Measurements from ENCODE around the gene NAA16. TPM values are rescaled to one million over a fixed set of nuclear protein-coding genes. Genes with fewer than 3 reads are reported as not detected.

NAA16 gene
- total RNA-seq, 1 donor from 2014 or later, result 10.0 TPM

DNA sequence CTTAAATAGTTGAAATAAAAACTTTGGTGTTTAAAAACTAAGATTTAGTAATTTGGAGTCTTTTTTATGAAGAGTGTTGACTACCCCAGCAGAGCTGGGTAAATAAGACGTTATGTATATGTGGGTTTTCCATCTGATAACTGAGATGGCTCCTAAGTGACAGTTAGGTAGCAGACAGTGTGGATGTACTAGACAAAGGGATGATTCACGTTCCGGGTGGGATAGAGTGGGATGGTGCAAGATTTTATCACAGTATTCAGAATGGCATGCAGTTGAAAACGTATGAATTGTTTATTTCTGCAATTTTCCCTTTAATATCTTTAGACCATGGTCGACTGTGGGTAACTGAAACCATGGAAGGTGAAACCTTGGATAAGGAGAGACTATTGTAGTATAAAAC, 50.4 kb downstream of the NAA16 start:
- no peak for DNase-seq

DNA sequence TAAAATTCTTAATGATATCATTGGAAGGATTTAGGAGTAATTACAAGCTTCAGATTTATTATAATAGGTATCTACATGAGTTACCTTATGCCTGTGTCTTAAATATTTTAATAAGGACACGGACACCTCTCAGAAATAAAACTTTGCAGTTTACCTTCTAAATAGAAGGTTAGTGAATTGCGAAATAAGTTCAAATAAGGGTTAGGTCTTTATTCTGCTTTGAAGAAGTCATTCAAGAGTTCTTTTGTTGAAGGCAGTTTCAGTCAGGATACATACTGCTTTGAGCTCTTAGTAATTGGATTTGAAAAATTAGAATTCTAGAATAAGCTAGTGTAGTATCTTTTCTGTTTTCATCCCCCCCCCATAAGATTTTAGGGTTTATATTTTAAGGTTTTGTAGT, 53.0 kb downstream of the NAA16 start:
- DNase-seq, result no peak

DNA sequence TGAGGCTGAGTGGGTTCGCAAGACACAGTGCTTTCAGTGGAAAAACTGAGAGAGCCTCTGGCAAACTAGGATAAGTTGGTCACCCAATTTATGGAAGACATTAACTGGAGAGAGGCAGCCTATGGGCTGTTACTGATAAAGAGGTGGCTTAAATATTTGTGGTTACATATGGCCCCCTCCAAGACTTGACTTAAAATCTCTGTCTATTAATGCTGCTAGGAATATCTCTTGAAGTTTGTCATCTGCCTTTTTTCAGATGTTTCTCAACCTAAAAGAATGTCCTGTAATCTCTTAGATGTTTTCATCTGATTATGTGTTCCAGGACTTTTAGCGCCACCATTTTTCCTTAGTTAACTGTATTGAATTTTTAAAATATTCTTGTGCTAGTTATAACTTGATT, 54.6 kb downstream of the NAA16 start:
- DNase-seq, result no peak

DNA sequence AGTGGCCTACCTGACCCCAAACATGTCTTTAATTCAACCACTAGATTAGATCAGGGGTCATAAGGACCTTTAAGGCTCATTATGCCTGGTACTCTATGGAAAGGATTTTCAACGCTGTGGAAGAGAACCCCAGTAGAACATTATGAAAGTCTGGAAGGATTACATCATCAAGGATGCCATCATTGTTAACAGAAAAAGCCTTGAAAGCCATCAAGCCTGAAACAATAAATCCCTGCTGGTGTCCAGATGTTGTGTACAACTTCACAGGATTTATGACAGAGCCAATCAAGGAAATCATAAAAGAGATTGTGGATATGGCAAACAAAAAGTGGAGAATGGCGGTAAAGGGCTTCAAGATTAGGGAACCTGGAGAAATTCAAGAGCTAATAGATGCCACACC, 59.7 kb downstream of the NAA16 start:
- DNase-seq, result peak; percentile 21

DNA sequence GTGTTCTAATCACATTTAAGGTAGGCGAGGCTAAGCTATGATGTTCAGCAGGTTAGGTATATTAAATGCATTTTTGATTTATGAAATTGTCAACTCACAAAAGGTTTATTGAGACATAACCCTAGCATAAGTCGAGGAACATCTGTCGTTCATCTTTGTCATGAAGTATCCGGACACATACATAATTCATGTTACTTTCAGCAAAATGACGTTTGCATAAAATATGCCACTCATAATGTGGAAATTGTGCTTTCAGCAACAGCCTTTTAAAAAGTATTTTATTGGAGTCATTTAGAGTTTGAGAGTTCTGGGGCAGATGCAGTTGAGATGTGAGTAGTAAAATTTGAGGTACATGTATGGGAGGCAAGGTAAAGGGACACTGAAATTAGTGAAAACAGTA, 66.4 kb downstream of the NAA16 start:
- no peak for DNase-seq

DNA sequence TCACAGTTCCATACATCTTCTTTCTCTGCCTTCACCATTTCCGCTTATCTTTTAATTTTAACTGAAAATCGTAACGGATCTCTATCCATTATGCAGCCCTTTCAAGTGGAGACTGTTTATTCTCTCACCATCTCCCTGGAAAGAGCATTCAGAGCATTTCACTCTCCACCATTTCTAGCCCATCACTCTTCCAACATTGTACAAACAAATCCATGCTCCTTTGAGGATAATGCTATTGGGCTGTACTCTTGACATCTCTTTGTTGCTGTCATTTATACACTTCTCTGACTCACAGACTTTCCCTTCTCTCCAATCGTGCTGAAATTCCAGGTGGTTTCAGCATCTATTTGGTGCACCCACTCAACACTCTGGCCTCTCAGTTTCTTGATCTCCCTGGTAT, 71.4 kb downstream of the NAA16 start:
- no peak for DNase-seq

DNA sequence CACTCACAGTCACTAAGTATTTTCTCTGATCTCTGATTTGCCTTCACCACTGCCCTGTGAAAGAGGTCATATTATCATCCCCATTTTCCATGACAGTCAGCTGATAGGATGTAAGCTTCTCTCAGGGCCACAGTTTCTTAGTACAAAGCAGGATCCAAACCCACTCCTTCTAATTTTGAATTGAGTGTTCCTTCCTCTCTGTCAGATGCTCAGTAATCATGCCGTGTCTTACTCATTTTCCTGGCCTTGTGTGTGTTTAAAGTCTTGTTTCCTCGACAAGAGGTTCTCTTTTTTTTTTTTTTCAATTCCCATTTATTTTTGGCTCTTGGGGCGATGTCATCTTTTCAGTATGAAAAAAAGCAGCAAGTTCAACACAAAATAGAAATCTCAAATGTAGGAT, 72.3 kb downstream of the NAA16 start:
- peak; percentile 72 for DNase-seq

DNA sequence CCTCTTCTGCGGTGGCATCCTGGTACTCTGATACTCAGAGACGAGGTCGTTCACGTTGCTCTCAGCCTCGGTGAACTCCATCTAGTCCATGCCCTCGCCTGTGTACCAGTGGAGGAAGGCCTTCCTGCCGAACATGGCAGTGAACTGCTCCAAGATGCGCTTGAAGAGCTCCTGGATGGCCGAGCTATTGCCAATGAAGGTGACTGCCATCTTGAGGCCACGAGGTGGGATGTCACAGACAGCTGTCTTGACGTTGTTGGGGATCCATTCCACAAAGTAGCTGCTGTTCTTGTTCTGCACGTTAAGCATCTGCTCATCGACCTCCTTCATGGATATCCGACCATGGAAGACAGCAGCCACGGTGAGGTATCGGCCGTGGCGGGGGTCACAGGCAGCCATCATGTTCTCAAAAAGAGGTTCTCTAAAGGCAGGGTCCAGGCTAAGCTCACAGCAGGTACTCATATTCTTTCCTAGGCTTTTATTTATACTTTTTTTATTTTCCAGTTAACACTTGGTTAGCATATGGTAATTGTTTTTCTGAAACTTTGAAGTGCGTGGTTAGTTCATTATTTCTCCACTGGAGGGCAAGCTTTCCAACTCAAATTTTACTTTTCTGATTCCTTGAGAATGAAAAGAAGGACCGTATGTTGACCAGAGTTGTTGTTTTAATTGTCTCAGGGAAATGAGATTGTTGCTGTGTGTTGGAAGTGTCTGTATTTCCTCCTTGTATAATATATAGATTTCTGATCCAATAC, 73.9 kb downstream of the NAA16 start:
- peak; percentile 55 for DNase-seq

DNA sequence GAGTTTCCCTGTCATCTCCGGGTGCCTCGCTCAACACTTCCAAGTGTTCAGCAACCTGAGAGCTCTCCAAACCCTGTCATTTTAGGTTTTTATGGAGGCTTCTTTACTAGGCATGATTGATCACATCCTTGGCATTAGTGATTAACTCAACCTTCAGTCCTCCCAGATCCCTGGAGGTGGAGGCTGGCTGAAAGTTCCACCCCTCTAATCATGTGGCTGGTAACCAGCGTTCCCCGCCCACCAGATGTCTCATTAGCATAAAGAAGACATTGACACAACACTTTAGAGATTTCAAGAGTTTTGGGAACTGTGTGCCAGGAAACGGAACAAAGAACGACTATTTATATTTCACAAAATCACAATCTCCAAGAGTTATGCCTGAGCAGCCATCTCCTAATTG, 75.1 kb downstream of the NAA16 start:
- no peak for DNase-seq

DNA sequence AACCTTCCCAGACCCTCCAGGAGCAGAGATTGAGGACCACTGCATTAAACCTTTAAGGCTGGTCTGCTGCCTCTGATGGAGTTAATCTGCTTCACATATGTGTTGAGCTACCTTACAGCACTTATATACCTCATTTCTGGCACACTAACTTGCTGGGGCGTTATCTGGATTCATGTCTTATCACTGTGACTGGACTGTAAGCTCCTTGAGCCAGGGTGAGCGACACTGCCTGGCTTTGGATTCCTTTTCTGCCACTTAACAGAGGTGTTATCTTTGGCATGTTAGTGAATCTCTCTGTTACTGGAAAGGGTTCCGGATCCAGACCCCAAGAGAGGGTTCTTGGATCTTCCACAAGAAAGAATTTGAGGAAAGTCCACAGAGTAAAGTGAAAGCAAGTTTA, 76.5 kb downstream of the NAA16 start:
- no peak for DNase-seq

DNA sequence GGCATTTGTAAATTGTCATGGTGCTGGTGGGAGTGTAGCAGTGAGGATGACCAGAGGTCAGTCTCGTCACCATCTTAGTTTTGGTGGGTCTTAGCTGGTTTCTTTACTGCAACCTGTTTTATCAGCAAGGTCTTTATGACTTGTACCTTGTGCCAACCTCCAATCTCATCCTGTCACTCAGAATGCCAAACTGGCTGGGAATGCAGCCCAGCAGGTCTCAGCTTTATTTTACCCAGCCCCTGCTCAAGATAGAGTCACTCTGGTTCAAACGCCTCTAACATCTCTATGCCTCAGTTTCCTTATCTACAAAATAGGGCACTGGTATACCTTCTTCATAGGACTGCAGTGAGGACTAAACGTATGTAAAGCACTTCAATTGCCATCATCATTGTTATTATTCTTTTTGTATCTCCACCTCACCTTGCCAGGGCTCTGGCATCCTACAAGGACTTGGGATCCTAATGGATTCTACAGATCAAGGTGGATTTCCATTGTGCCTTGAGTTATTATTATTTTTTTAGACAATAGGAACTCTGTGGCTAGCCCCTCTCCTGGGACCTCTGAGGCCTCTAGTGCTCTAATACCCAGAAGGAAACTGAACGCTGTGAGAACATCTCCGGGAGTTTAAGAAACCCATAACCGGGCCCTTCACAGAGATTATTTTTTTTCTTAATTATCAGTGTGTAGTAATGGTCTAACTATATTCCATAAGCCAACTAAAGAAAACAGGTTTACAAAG, 77.2 kb downstream of the NAA16 start:
- no peak for DNase-seq

DNA sequence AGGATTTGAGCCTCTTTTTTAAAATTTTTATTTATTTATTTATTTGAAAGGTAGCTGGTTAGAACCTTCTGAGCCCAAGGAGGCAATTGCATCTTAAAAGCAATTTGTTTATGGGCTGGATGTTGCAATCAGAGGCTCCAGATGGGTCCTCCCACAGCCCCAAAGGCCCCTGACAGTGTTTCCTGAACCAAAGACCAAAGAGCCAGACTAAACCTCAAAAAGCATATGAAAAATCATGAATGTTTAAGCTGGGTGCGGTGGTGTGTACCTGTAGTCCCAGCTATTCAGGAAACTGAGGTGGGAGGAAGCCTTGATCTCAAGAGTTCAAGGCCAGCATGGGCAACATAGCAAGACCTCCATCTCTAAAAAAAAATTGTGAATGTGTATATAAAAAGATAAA, 78.5 kb downstream of the NAA16 start:
- DNase-seq, result no peak

DNA sequence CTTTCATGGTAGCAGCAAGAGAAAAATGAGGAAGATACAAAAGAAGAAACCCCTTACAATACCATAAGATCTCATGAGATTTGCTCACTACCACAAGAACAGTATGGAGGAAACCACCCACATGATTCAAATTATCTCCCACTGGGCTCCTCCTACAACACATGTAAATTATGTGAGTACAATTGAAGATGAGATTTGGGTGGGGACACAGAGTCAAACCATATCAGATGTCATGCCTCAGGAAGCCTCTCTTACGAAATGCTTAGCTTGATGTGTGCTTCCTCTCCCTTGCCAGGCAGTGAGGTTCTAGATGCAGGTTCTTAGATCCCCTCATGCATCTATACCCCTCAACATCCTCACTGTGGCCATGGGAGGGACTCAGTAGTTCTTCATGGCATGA, 83.1 kb downstream of the NAA16 start:
- DNase-seq, result no peak

DNA sequence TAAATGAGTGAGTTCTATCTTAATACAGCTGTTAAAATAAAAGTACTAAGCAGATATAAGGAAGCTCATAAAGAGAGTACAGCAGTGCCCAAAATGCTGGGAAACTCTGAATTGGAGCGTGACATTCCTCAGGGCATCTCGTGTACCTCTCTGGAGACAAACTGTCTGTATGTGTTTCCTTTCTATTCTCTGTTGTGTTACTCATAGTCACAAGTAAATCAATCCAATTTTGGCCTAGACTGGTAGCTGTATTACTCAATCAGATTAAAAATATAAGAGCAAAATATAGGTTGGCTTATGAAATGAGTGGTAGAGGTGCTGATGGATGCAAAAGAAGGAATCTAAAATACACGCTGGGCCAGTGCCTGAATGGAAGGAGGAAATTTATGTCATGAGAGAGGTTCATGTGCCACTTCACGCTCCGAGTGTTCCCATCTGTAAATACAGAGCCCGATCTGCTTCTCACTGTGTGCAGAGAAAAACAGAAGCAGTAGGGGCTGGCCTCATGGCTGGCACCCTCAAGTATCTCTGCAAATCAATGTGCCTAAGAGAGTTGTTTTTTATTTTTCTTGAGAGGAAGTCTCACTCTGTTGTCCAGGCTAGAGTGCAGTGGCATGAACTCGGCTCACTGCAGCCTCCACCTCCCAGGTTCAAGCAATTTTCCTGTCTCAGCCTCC, 87.6 kb downstream of the NAA16 start:
- DNase-seq, result no peak

DNA sequence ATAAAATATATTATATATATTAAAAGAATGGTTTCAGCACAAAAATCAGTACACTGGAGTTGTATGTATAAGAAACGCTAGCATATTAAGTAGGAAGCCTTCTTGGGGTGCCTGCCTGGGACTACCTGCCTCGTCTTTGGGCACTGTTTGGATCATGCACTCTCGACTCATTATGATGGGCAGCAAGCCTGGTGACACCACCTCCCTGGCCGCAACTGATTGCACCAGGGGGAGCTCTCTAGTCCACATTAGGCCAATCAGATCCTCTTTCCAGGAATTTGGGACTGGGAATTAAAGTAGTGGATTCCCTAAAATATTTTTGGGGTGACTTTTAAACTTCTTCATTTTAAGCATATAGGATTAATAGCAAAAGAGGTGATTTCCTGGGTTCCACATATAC, 90.3 kb downstream of the NAA16 start:
- DNase-seq, result no peak

DNA sequence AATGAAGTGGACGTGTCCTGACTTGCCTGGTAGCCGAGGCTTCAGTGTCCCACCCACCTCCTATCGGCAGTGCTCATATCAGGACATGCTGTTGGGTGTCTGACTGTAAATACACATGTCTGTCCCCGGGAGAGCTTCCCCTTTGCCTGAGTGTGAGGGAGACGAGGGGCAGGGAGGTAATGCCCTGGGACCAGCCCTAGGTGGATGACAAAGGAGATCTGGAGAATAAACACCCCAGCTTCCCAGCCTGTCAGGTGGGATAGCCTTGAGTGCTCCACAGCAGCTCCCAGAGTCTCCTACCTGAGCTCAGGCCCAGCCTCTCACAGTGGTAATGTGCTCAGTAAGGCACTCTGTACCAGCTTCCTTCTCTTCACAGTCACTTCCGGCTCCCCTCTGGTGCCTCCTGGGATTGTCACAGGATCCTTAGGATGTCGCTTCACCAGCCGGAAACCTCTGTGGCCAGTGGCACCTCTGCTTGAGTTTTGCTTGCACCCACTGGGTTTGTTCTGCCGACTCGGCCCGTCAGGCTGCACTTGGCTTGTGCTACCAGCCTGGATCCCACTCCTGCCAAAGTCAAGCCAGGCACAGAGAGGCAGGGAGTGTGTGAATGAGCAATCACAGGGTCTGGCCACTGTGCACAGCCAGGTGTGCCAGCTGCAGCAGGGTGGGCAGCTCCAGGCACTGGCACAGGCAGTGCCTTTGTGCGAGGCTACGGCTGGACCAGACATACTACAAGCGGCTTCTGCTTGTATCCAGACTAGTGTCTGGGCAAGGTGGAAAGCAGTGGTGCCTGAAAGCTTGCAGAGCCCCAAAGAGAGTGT, 91.8 kb downstream of the NAA16 start:
- DNase-seq, result no peak

DNA sequence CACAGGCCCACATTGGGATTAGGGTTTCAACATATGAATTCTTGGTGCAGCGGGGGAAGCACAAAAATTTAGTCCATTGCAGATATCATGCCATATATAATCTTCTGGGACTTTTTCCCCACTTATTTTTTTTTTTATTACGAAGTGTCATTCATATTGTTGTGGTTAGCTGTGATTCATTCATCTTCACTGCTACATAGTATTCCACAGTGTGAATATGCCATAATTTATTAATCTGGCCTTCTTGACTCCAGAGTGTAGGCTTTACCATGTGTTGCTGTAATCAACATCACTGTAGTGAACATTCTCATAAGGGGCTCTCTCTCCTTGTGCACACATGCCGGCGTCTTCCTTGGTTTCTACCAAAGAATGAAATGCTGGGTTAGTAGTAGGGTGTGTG, 92.9 kb downstream of the NAA16 start:
- no peak for DNase-seq

DNA sequence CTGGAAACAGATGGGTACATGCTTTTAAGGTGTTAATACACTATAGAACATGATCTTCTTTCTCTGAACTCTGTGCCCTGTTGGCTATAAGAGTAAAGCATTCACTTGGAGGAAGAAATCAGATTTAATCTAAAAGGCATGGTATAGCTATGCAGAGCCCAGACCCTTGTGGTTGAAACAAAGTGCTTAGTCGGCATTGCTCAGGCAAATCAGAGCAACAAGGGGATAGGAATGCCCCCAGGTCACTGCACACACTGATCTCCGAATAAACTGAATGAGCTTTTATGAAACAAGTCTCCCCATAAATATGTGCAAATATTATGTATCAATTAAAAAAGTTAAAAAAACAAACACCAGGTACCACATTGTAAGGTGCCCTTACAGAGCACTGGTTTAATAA, 94.3 kb downstream of the NAA16 start:
- no peak for DNase-seq

DNA sequence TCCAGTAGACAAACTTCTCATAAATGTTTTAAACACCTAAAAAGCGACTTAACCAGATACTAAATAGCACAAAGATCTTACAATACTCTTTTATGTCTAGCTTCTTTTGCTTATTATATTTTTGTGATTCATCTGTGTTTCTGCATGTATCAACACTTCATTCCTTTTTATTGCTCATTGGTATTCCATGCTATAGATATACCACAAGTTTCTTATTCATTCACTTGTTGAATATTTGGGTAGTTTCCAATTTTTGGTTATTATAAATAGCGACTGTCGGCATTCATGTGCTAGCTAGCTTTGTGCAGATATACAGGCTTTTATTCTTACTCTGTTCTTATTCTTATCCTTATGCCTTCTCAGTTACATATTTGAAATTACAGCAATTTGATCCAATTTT, 96.3 kb downstream of the NAA16 start:
- DNase-seq, result no peak

DNA sequence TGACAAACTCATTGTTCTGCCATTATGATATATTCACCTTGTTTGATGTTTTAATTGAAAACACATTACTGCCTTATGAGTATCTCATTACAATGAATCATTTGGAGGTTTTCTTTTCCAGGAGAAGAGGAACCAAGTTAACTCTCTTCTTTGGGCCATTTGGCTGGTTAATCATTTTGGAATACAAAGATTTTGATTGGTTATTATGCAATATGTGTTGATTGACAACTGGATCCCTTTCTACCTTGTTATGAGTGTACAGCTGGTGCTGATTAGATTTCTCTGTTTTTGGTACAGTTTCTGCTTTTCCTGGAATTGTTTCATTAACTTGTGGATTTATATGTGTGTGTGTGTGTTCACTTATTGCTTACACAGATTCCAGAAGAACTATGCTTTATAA, 97.1 kb downstream of the NAA16 start:
- DNase-seq, result no peak

DNA sequence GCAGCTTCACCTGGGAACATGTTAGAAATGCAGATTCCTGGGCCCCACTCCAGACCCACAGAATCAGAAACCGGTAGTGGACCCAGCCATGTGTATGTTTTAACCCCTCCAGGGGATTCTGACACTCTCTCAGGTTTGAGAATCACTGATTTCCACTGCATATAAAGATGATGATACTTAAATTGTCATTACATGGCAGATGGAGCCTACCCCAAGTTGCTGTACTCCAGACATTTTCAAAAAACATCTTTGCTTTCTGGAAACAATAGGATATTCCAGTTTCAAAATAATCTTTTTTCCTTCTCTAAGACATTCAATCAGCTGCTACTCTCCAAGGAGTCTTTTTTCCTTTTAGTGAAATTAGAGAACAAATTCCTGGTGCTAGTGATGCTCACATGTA, 97.7 kb downstream of the NAA16 start:
- DNase-seq, result no peak

DNA sequence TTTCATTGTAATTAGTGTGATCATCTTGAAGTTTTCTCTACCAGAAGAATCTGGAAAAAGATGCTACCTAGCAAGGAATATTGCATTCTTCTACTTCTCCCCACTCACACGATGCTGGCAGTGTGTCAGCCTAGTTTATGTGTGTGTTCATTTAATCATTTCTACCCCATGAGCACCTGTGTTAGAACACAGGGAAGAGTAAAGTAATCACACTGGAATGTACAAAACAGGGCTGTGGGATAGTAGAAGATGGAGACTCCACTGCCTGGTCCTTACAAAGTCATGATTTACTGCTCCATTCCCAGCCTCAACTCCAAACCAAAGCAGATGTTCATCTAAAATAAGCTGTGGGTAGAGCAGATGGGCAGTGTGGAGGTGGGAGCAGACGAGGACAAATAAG, 98.5 kb downstream of the NAA16 start:
- no peak for DNase-seq

DNA sequence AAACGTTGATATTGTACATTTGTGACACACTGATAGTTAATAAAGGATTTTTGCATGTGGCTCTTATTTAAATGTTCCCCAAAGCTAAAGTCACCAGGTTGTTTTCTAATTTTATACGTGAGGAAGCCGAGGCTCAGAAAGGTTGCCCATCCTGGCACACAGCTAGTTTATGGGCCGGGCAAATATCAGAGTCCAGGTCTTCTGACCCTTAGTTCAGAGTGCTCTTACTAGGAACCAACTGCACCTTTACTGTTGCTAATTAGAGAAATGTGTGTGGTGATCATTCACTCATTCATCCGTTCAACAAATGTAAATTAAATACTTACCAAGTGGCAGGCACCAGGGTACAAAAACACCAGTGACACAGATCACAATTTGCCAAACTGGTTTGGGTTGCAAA, 100.0 kb downstream of the NAA16 start:
- no peak for DNase-seq
